ENCODE measurements around the gene SPPL2C.

The SPPL2C gene

GRCh38 chr17:45851464-45851863 lies 6.8 kb downstream of the SPPL2C start:
- H3K4me3 ChIP-seq (replicated peaks in 1 of 2; ENCODE audit: low read depth in 2 of 2, low read length in 2 of 2), result no peak overlapping the region
- no peak for DNase-seq (ENCODE audit: low read depth in 2 of 2)
- TF ChIP-seq CTCF (IDR thresholded peaks at IDR 0.05; ENCODE audit: low read depth, low read length), result no peak

- DNase-seq (ENCODE audit: low read depth in 2 of 2), result no peak
- H3K4me3 ChIP-seq (replicated peaks in 1 of 2; ENCODE audit: low read depth in 2 of 2, low read length in 2 of 2), result no peak overlapping the region
- TF ChIP-seq CTCF (IDR thresholded peaks at IDR 0.05; ENCODE audit: low read depth, low read length), result no peak
These were observed 7.2 kb downstream of the SPPL2C start for GRCh38 chr17:45851873-45852272.

- peak; percentile 68 for DNase-seq (ENCODE audit: low read depth in 2 of 2)
- no peak overlapping the region for H3K4me3 ChIP-seq (replicated peaks in 1 of 2; ENCODE audit: low read depth in 2 of 2, low read length in 2 of 2)
- peak; percentile 86 for TF ChIP-seq CTCF (IDR thresholded peaks at IDR 0.05; ENCODE audit: low read depth, low read length)
These were observed 8.0 kb downstream of the SPPL2C start for GRCh38 chr17:45852535-45853297.

- no peak for DNase-seq (ENCODE audit: low read depth in 2 of 2)
- H3K4me3 ChIP-seq (replicated peaks in 1 of 2; ENCODE audit: low read depth in 2 of 2, low read length in 2 of 2), result no peak overlapping the region
- TF ChIP-seq CTCF (IDR thresholded peaks at IDR 0.05; ENCODE audit: low read depth, low read length), result no peak
These were observed 9.5 kb downstream of the SPPL2C start for GRCh38 chr17:45854209-45854608.

- no peak for DNase-seq (ENCODE audit: low read depth in 2 of 2)
- no peak for TF ChIP-seq CTCF (IDR thresholded peaks at IDR 0.05; ENCODE audit: low read depth, low read length)
- H3K4me3 ChIP-seq (replicated peaks in 1 of 2; ENCODE audit: low read depth in 2 of 2, low read length in 2 of 2), result no peak overlapping the region
These were observed 11.1 kb downstream of the SPPL2C start for GRCh38 chr17:45855691-45856336.

- no peak for TF ChIP-seq CTCF (IDR thresholded peaks at IDR 0.05; ENCODE audit: low read depth, low read length)
- no peak overlapping the region for H3K4me3 ChIP-seq (replicated peaks in 1 of 2; ENCODE audit: low read depth in 2 of 2, low read length in 2 of 2)
- DNase-seq (ENCODE audit: low read depth in 2 of 2), result peak; percentile 33 to 34
These were observed 13.5 kb downstream of the SPPL2C start for GRCh38 chr17:45857977-45858708.
